WI38 (cell line): Measurements from ENCODE around the gene CAVIN3.

Experiments
- H3K4me3 ChIP-seq: 2 replicates; pipeline ENCODE4 v1.5.1; 2011; ENCODE audit warnings: low read depth, mild to moderate bottlenecking, control low read depth, low read length
- CTCF ChIP-seq: IDR thresholded peaks from 2 replicates; pipeline ENCODE4 v1.5.1; 2012; ENCODE audit warnings: low read depth, mild to moderate bottlenecking, control low read depth, low read length

Gene CAVIN3

GRCh38 chr11:6271598-6271997 lies 48.7 kb downstream of the CAVIN3 start:
- no peak overlapping the region for H3K4me3 ChIP-seq
- no peak for TF ChIP-seq CTCF

- no peak overlapping the region for H3K4me3 ChIP-seq
- no peak for TF ChIP-seq CTCF
These were observed 49.6 kb downstream of the CAVIN3 start for GRCh38 chr11:6270584-6271246.

GRCh38 chr11:6269994-6270393 lies 50.3 kb downstream of the CAVIN3 start:
- TF ChIP-seq CTCF: no peak
- H3K4me3 ChIP-seq: no peak overlapping the region
